Urothelium cell line (cell line): ENCODE results near the gene ACY1.
"Not testable (repeated sequence)": the region's sequence is repeated elsewhere in the genome, so short reads cannot be mapped to it uniquely, and the experiment has no call there.

Source experiments
- DNase-seq: peaks from one replicate; pipeline ENCODE4 v3.0.0; 2011; ENCODE audit warnings: low spot score, mixed read lengths
- FAIRE-seq: peaks from 2 replicates; lab custom pipeline; 2011; peaks lifted over from hg19 to GRCh38; lab: Jason Lieb, UNC

The ACY1 gene

DNA sequence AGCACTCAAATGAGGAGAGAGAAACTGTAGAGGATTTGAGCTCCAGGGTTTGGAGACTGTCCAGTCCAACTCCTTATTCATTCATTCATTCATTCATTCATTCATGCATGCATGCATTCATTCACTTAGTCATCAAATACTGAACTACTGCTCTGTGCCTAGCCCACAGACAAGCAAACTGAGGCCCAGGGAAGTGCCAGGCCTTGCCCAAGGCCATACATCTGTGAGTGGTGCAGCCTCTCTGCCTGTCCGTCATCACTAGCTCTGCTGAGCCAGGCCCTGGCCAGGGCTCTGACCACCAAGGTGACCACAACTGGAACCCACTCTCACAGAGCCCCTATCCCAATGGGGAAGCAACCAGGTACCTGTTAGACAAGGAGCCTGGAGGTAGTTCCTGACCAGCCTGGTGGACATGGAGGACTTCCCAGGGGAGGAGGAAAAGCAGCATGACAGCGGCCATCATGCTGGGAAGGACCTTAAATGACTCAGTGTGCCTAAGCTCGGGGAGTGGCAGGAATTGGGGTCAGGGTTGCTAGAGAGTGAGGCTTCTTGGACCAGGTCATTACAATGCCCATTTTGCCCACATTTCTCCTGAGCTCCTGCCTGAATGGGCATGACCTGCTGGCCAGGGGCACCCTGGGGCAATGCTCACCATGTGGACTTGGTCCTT is 39.9 kb downstream of the ACY1 start:
- FAIRE-seq (no peak), DNase-seq (no peak)

DNA sequence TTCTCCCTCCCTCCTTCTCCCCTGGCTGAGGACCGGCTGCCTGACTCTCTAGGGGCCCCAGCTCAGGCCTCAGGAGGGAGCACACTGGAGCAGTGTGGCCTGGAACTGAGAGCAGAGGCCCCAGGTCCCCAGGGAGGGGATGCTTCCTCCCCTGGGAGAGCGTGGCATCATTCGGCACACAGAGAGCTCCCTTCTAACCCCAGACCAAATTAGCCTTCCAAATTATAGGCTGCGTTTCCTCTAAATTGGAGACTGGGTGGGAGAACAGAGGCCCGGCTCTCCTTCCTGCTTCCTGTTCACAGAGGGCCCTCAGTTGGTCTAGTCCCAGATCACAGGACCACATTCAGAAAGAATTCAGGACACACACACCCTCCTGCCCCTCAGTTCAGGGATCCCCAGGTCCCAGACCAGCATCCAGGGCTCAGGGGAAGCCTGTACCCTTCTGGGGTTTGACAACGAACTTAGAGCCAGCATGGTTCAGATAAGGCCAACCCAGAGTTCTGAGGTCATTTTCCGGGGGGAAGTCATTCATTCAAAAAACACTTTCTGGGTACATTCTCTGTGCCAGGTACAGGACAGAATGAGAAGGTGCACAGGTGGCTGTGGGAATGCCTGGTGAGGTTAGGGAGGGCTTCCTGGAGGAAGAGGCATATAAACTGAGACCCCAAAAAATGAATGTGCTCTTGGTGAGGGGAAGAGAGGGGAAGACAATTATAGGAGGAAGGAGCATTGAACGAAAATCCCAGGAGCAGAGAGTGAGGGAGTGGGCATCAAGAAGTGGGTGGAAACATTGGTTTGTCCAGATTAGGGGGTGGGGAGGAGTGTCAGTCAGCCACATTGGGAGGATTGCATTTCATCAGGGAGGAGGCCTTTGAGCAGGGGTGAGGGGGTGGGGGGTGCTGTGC is 40.8 kb downstream of the ACY1 start:
- FAIRE-seq, result no peak
- DNase-seq, result no peak

DNA sequence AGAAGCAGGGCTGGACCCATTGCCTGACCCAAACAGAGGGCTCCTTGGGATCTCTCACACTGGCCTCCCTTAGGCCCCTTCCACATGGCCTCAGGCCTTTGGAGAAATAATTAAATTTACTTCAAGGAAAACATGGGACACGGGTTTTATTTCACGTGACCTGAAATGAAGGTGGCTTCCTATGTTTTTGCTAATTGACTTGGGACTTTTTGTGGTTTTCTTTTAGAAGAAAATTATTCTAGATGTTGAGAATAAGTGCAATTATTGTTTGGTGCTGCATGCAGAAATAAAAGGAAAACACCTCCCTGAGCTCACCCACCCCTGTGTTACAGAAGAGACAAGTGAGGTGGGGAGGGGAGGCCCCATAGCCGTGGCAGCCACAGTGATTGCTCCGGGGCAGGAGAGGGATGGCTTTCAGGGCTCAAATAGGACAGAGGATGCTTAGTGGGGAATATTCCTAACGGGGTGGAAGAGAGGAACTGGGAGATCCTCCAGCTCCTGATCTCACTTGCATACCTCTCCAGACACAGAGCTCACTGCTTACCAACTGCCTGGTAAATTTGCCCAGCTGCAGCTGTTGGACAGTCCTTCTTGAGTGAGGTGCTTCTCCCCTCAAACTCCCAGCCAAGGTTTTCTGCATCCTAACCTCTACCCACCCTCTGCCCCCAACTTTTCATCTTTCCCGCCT is 41.6 kb downstream of the ACY1 start:
- DNase-seq, result no peak
- FAIRE-seq, result no peak

DNA sequence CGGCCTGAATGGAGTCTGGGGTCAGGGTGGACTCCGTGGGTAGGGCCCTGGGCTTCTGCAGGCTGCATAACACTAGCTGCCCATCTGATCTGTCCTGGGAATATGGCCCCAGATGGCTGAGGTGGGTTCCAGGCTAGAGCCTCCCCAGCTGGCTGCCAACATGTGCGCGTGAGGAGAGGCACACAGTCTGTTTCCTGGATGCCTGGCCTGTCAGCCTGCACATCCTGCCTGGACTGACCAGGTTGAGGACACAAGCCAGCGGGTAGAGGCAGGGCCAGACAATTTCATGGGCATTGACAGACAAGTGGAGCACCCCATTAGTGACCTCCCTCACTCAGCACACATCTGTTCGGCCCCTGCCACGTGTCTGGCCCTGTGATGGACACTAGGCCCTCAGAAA is 42.1 kb downstream of the ACY1 start:
- DNase-seq, result no peak
- no peak for FAIRE-seq

DNA sequence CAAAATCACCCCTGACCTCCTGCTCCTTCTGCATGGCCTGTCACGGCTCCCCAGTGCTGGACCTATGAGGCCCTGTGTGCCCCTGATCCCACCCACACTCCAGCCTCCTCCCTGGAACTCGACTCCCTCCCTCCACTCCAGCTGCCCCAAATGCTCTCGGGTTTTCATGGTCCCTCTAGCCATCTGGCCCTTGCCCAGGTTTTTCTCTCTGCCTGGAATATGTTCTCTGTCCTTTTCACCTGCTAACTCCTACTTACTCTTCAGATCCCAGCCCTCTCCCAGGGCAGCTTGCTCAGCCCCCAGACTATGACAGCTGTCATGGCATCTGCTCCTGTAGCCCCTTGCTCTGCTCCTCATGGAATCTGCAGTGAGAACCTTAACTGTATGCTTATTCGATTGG is 42.7 kb downstream of the ACY1 start:
- no peak for FAIRE-seq
- DNase-seq, result no peak

DNA sequence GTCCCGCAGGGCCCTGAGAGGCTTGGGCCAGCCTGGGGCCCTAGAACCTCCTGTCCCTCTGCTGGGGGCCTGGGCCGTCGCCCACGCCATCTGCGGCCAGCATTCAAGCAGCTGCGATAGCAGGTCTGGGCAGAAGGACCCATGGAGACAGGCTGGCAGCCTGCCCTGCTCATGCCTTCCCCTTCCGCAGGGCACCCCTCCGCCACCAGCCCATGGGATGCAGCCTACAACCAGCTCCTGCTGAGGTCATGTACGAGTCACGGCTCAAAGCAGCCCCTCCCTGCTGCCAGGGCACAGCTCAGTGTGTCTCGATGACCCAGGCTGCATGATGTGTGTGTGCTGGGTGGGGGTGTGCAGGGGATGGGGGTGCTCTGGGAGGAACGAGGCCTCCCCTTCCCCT is 45.2 kb downstream of the ACY1 start:
- DNase-seq (no peak), FAIRE-seq (peak; percentile 81)

DNA sequence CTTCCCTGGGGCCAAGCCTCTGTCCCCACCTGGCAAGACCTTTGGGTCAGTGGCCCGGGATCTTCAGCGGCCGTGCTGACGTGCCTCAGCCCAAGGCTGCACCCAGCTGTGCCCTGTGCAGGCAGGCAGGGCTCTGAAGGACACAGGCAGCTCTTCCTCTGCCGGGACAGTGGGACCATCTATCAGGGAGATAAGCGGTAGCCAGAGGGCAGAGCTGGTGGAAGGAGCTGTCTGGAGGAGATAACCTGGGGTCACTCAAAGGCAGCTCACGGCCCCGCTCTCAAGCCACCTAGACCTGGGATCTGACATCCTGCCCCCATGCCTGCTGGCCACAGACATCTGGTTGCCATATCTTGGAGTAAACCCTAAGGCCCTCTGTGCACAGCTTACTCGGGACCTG is 45.7 kb downstream of the ACY1 start:
- FAIRE-seq, result no peak
- DNase-seq, result no peak

DNA sequence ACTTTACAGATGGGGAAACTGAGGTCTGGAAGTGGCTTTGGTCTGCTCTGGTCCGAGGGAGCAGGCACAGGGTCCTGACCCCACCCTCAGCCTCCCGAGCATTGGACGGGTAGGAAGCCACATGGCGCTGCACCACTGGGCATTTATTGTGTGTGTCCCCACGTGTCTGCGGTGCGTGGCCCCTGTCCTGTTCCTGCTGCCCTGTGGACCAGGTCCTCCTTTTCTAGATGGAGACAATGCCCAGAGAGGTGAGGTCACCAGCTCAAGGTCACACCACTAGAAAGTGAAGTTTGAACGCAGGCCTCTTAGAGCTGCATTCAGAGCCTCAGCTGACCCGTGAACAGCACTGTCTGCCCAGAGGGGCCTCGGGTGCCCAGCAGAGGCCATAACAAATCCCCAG is 46.2 kb downstream of the ACY1 start:
- no peak for DNase-seq
- FAIRE-seq, result no peak

DNA sequence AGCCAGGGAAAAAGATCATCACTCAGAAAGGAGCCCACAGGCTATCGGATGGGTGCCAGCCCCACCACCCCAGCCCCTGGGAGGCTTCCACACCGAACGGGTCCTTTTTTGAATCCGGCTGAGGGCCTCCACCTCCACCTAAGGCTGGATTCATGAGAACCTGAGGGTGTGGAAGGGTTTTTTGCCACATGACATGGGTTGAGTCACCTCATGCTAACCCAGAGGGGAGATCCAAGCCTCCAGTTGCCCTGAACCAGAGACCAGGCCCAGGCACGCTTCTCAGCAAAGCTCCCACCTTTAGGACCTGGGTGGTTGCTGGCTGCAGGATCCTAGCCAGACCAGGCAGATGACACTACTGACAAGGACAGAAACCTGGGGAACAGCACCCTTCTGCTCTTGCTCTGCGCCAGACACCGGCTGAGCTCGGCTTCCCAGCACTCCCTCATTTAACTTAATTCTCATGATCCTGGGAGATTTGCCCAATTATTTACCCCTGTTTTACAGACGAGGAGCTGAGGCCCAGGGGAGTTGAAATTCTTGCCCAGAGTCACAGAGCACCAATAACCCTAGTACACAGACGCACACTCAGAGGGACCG is 47.5 kb downstream of the ACY1 start:
- DNase-seq, result no peak

DNA sequence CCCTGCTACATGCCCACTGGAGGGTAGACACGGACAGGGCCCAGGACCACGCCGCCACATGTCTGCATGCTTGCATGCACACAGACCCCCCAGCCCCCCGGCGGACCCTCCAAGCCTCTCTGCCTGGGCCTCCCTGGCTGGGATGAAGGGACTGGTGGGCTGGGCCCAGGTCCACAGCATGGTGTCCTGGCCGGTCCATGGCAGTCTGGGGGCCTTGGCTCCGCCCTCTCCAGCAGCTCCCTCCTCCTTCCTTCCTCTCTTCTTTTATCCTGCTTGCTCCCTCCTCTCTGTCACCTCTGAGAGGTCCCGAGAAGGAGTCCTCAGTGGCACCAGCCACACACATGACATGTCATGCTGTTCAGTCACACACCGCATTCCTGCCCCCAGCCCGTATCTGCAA is 48.6 kb downstream of the ACY1 start:
- DNase-seq, result no peak
- no peak for FAIRE-seq

More for the DNA sequence above, 47.5 kb downstream of the ACY1 start:
- FAIRE-seq, result no peak

DNA sequence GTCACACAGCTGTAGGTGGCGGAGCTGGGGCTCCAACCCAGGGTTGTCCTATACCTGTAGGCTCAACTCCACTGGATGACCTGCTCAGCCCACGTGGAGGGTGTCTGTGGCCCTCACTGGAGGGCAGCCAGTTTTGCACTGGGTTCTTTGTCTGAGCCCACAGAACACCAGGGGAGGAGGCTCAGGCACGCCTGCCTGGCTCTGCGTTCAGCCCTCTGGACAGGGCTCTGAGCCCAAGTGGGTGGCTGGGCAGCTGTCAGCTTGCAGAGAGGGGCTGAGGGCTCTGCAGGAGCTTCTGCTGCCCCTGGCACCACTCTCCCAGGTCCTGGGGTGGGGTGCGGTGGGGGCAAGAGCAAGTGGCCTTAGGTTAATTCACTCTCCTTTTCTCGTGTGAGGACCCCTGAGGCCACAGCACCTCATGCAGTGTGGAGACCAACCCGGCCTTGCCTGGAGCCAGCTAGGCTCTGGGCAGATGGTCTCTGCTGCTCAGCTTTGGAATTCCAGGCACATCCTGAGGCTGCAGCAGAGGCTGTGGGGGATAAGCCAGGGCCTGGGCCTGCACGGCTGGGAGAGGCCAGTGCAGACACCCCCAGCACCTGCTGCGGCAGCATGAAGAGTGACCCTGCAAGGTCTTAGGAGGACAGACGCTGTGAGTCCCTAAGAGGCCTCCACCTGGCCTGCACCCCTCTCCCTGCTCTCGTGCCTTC is 49.5 kb downstream of the ACY1 start:
- DNase-seq, result no peak
- no peak for FAIRE-seq

DNA sequence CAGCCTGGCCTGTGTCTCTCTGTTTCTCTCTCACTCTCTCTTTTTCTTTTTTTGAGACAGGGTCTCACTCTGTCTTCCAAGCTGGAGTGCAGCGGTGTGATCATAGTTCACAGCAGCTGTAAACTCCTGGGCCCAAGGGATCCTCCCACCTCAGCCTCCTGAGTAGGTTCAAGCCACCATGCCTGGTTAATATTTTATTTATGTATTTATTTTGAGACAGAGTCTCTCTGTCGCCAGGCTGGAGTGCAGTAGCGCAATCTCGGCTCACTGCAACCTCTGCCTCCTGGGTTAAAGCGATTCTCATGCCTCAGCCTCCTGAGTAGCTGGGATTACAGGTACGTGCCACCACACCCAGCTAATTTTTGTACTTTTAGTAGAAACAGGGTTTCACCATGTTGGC is 50.4 kb downstream of the ACY1 start:
- FAIRE-seq, DNase-seq: not testable (repeated sequence)

DNA sequence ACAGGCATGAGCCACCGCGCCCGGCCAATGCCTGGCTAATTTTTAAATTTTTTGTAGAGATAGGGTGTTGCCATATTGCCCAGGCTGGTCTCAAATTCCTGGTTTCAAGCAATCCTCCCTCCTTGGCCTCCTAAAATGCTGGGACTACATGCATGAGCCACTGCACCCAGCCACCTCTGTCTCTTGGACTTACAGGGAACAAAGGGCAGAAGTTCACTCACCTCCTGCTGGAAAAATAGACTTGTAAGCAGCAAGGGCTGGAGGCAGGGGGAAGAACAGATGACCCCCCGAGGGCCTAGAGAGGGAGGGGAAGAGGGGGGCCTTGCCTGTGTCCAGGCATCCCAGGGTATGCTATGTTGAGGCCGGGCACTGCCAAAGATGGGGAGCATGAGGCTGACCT is 50.9 kb downstream of the ACY1 start:
- DNase-seq (no peak), FAIRE-seq (no peak)

DNA sequence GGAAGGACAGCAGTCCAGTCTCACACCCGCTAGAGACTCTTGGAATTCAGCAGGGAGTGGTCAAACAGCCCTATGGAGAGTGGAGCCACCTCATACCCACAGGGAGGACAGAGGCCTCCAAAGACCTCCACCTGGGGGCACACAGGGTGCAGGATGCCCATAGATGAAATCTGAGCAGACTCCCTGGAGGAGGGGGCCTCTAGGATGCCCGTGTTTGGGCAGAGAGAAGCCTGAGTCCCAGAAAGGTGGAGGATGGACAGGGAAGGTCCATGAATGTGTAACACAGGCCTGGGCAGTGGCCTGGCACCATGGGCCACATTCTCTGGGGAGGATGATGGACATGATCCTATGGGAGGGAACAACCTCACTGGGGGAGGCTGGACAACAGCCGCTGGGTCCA is 51.3 kb downstream of the ACY1 start:
- FAIRE-seq (no peak), DNase-seq (no peak)

DNA sequence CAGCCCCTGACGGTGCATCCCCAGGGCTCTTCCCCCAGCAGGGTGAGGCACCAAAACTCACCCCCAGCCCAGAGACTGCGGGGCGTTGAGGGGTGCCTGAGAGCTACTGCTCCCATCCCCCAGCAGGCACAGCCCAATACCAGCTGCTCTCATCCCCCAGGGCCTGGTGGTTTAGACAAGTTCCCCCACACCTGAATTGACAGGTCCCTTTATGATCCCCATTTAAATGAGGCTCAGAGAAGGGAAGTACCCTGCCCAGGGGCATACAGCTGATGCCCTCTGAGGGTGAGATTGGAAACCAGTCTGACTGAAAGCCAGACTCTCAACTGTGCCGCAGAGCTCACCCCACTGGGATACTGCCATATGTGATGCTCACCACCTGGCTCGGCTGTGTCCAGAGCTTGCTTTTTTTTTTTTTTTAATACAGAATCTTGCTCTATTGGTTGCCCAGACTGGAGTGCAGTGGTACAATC is 52.9 kb downstream of the ACY1 start:
- DNase-seq (no peak), FAIRE-seq (no peak)

DNA sequence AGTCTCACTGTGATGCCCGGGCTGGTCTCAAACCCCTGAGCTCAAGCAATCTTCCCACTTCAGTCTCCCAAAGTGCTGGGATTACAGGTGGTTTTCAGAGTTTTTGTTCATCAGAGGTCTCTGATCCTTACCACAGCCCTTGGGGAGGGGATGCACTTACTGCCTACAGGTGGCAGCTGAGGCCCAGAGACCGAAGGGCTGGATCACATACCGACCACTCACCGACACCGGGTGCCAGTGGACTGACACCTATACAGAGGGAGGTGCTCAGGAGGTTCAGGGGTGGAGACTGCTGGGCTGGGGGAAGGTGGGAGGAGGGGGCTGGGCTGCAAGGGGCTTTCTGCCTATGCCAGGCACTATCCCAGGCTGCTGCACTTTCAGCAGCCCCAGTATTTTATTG is 53.5 kb downstream of the ACY1 start:
- FAIRE-seq (no peak), DNase-seq (no peak)

DNA sequence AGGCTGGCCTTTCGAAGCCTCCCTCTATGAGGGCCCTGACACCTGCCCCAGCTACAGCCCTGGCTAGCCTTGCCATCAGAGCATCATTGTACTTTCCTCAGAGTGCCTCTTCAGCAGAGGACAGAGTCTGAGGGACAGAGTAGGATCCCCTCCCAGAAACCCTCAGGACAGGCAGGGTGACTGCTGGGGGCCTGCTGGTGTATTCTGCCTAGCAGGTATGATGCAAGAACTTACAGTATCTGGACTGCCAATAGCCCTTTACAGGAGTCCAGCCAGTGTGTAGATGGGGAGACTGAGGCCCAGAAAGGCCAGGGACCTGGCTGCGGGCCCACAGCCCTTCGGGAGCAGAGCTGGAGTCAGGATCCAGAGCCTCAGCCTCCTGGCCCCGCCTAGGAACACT is 54.0 kb downstream of the ACY1 start:
- DNase-seq, result no peak
- no peak for FAIRE-seq

DNA sequence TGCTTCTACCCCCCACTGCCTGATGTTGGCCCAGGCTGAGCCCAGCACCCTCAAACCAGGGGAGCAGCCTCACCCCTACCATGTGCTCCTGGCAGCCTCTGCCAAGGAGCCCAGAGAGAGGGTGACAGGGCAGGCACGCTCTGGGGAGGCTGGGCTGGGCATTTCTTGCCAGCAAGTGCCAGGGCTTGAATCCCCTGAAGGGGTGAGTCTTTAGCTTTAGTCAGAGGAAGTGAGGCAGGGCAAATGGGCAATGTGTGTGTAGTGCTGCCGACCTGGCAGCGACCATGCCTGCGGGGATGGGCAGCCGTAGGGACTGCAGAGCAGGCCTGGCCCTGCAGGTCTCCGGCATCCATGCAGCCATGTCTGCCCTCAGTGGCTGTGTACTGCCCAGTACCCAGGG is 54.9 kb downstream of the ACY1 start:
- no peak for DNase-seq
- no peak for FAIRE-seq
